Measurements from ENCODE around the gene ARHGAP26. TPM values are rescaled to one million over a fixed set of nuclear protein-coding genes. Genes with fewer than 3 reads are reported as not detected.
"Not testable (repeated sequence)": the region's sequence is repeated elsewhere in the genome, so short reads cannot be mapped to it uniquely, and the experiment has no call there.

The ARHGAP26 gene
- total RNA-seq, 1 experiment from 2014 or later: 79.8 TPM

- H3K9me3 Mint-ChIP-seq (ENCODE audit: unreplicated experiment): no peaks in the 10 kb centered on the region
- ChIA-PET POLR2A (no interaction called here), CTCF (no interaction called here)
- H3K4me1 Mint-ChIP-seq (ENCODE audit: low read depth, unreplicated experiment): peaks cover 28% of the 10 kb centered on the region
- intact Hi-C loops (cut with micrococcal nuclease; ENCODE audit: unreplicated experiment): no loop called here
- H3K4me3 Mint-ChIP-seq (ENCODE audit: unreplicated experiment): no peak overlapping the region
- H3K27ac Mint-ChIP-seq (ENCODE audit: unreplicated experiment): peak overlapping the region; percentile 39
- H3K9me3 ChIP-seq: no peaks in the 10 kb centered on the region
- no peak for DNase-seq
- H3K36me3 ChIP-seq (ENCODE audit: control insufficient read depth, insufficient read depth, low read length): no peaks in the 10 kb centered on the region; the same call in 1 of the 2 replicates
- no TSS peak for BruUV-seq (replicated peaks)
- H3K4me3 ChIP-seq (ENCODE audit: low read depth, low read length): no peak overlapping the region
- peaks cover 14% of the 10 kb centered on the region for H3K4me1 ChIP-seq
- H3K27me3 Mint-ChIP-seq (ENCODE audit: insufficient read depth, unreplicated experiment): no peaks in the 10 kb centered on the region
- no peak for TF ChIP-seq CTCF (IDR thresholded peaks at IDR 0.05; ENCODE audit: insufficient read depth in 1 of 2, low read depth in 1 of 2, low read length in 1 of 2, severe bottlenecking in 1 of 2, unreplicated experiment in 1 of 2)
- no peaks in the 10 kb centered on the region for H3K27me3 ChIP-seq (replicated peaks; ENCODE audit: control insufficient read depth, insufficient read depth, low read length)
- peaks cover 38% of the 10 kb centered on the region for H3K36me3 Mint-ChIP-seq (ENCODE audit: insufficient read depth, unreplicated experiment)
These were observed 316.4 kb downstream of the ARHGAP26 start for GRCh38 chr5:143086546-143086907.

GRCh38 chr5:143086908-143087637 lies 316.9 kb downstream of the ARHGAP26 start:
- Mint-ChIP-seq H3K9me3 (ENCODE audit: unreplicated experiment) (no peaks in the 10 kb centered on the region), H3K27me3 (ENCODE audit: insufficient read depth, unreplicated experiment) (no peaks in the 10 kb centered on the region), H3K4me3 (ENCODE audit: unreplicated experiment) (no peak overlapping the region), H3K36me3 (ENCODE audit: insufficient read depth, unreplicated experiment) (peaks cover 34% of the 10 kb centered on the region), H3K27ac (ENCODE audit: unreplicated experiment) (peak overlapping the region; percentile 39), H3K4me1 (ENCODE audit: low read depth, unreplicated experiment) (peaks cover 28% of the 10 kb centered on the region)
- ChIA-PET POLR2A (no interaction called here), CTCF (no interaction called here)
- no peak for TF ChIP-seq CTCF (IDR thresholded peaks at IDR 0.05; ENCODE audit: insufficient read depth in 1 of 2, low read depth in 1 of 2, low read length in 1 of 2, severe bottlenecking in 1 of 2, unreplicated experiment in 1 of 2)
- peak in 1 of 2 experiments; percentile 10 for DNase-seq
- H3K36me3 ChIP-seq (ENCODE audit: control insufficient read depth, insufficient read depth, low read length): no peaks in the 10 kb centered on the region; the same call in 1 of the 2 replicates
- H3K4me1 ChIP-seq: peaks cover 14% of the 10 kb centered on the region
- intact Hi-C loops (cut with micrococcal nuclease; ENCODE audit: unreplicated experiment): no loop called here
- no peak overlapping the region for H3K4me3 ChIP-seq (ENCODE audit: low read depth, low read length)
- H3K9me3 ChIP-seq: no peaks in the 10 kb centered on the region
- BruUV-seq (replicated peaks): no TSS peak
- no peaks in the 10 kb centered on the region for H3K27me3 ChIP-seq (replicated peaks; ENCODE audit: control insufficient read depth, insufficient read depth, low read length)

GRCh38 chr5:143088702-143089101 lies 318.5 kb downstream of the ARHGAP26 start:
- H3K27me3 ChIP-seq (replicated peaks; ENCODE audit: control insufficient read depth, insufficient read depth, low read length); H3K4me3 ChIP-seq (ENCODE audit: low read depth, low read length); intact Hi-C loops (cut with micrococcal nuclease; ENCODE audit: unreplicated experiment); H3K9me3 ChIP-seq; H3K27ac Mint-ChIP-seq (ENCODE audit: unreplicated experiment); POLR2A ChIA-PET; CTCF ChIA-PET; H3K36me3 ChIP-seq (ENCODE audit: control insufficient read depth, insufficient read depth, low read length); DNase-seq; BruUV-seq (replicated peaks); H3K27me3 Mint-ChIP-seq (ENCODE audit: insufficient read depth, unreplicated experiment); H3K4me3 Mint-ChIP-seq (ENCODE audit: unreplicated experiment); H3K9me3 Mint-ChIP-seq (ENCODE audit: unreplicated experiment): not testable (repeated sequence)
- Mint-ChIP-seq H3K36me3 (ENCODE audit: insufficient read depth, unreplicated experiment) (peaks cover 40% of the 10 kb centered on the region), H3K4me1 (ENCODE audit: low read depth, unreplicated experiment) (peaks cover 28% of the 10 kb centered on the region)
- peaks cover 14% of the 10 kb centered on the region for H3K4me1 ChIP-seq

- H3K4me1 Mint-ChIP-seq (ENCODE audit: low read depth, unreplicated experiment): peaks cover 26% of the 10 kb centered on the region
- H3K4me3 Mint-ChIP-seq (ENCODE audit: unreplicated experiment); H3K9me3 ChIP-seq; H3K9me3 Mint-ChIP-seq (ENCODE audit: unreplicated experiment); H3K27me3 Mint-ChIP-seq (ENCODE audit: insufficient read depth, unreplicated experiment); BruUV-seq (replicated peaks); H3K27ac Mint-ChIP-seq (ENCODE audit: unreplicated experiment); DNase-seq; H3K4me3 ChIP-seq (ENCODE audit: low read depth, low read length); intact Hi-C loops (cut with micrococcal nuclease; ENCODE audit: unreplicated experiment); CTCF ChIA-PET; POLR2A ChIA-PET; H3K27me3 ChIP-seq (replicated peaks; ENCODE audit: control insufficient read depth, insufficient read depth, low read length); H3K36me3 ChIP-seq (ENCODE audit: control insufficient read depth, insufficient read depth, low read length): not testable (repeated sequence)
- H3K4me1 ChIP-seq: peaks cover 14% of the 10 kb centered on the region
- peaks cover 45% of the 10 kb centered on the region for H3K36me3 Mint-ChIP-seq (ENCODE audit: insufficient read depth, unreplicated experiment)
These were observed 319.9 kb downstream of the ARHGAP26 start for GRCh38 chr5:143090044-143090443.

GRCh38 chr5:143092711-143093451 lies 322.7 kb downstream of the ARHGAP26 start:
- H3K4me1 ChIP-seq; DNase-seq; H3K9me3 ChIP-seq; CTCF ChIA-PET; H3K27me3 Mint-ChIP-seq (ENCODE audit: insufficient read depth, unreplicated experiment); H3K27me3 ChIP-seq (replicated peaks; ENCODE audit: control insufficient read depth, insufficient read depth, low read length); BruUV-seq (replicated peaks); H3K27ac Mint-ChIP-seq (ENCODE audit: unreplicated experiment); H3K9me3 Mint-ChIP-seq (ENCODE audit: unreplicated experiment); H3K36me3 ChIP-seq (ENCODE audit: control insufficient read depth, insufficient read depth, low read length); H3K4me3 ChIP-seq (ENCODE audit: low read depth, low read length); intact Hi-C loops (cut with micrococcal nuclease; ENCODE audit: unreplicated experiment); H3K4me1 Mint-ChIP-seq (ENCODE audit: low read depth, unreplicated experiment); H3K4me3 Mint-ChIP-seq (ENCODE audit: unreplicated experiment); POLR2A ChIA-PET: not testable (repeated sequence)
- H3K36me3 Mint-ChIP-seq (ENCODE audit: insufficient read depth, unreplicated experiment): peaks cover 36% of the 10 kb centered on the region
